Measurements from ENCODE around the gene TBRG1.

The TBRG1 gene

GRCh38 chr11:124674168-124674517 is 51.5 kb downstream of the TBRG1 start:
- TF ChIP-seq CTCF (IDR thresholded peaks at IDR 0.05; ENCODE audit: low read depth, low read length, missing control alignments) = no peak
- no peak for DNase-seq
- no peaks in the 10 kb centered on the region for H3K27me3 ChIP-seq (replicated peaks)
- peak overlapping the region; percentile 76 for H3K4me3 ChIP-seq (ENCODE audit: low read depth, low read length)
- no peaks in the 10 kb centered on the region for H3K36me3 ChIP-seq (replicated peaks)
- in situ Hi-C loops (cut with HindIII; ENCODE audit: low pct_ligation_motif_present, low sequenced_read_pairs) = no loop called here
- H3K27ac ChIP-seq = peak overlapping the region; percentile 79

GRCh38 chr11:124674571-124674970 is 51.9 kb downstream of the TBRG1 start:
- no peak for TF ChIP-seq CTCF (IDR thresholded peaks at IDR 0.05; ENCODE audit: low read depth, low read length, missing control alignments)
- Histone ChIP-seq H3K27me3 (replicated peaks) (no peaks in the 10 kb centered on the region), H3K4me3 (ENCODE audit: low read depth, low read length) (peak overlapping the region; percentile 76), H3K27ac (no peak overlapping the region), H3K36me3 (replicated peaks) (no peaks in the 10 kb centered on the region)
- in situ Hi-C loops (cut with HindIII; ENCODE audit: low pct_ligation_motif_present, low sequenced_read_pairs) = no loop called here
- no peak for DNase-seq

GRCh38 chr11:124676386-124676785 is 53.7 kb downstream of the TBRG1 start:
- Histone ChIP-seq H3K27ac (no peak overlapping the region), H3K4me3 (ENCODE audit: low read depth, low read length) (no peak overlapping the region), H3K27me3 (replicated peaks) (no peaks in the 10 kb centered on the region), H3K36me3 (replicated peaks) (no peaks in the 10 kb centered on the region)
- in situ Hi-C loops (cut with HindIII; ENCODE audit: low pct_ligation_motif_present, low sequenced_read_pairs) = no loop called here
- DNase-seq = peak; percentile 8
- no peak for TF ChIP-seq CTCF (IDR thresholded peaks at IDR 0.05; ENCODE audit: low read depth, low read length, missing control alignments)

GRCh38 chr11:124678416-124678815 is 55.8 kb downstream of the TBRG1 start:
- Histone ChIP-seq H3K27ac (no peak overlapping the region), H3K36me3 (replicated peaks) (no peaks in the 10 kb centered on the region), H3K4me3 (ENCODE audit: low read depth, low read length) (no peak overlapping the region), H3K27me3 (replicated peaks) (no peaks in the 10 kb centered on the region)
- no peak for DNase-seq
- TF ChIP-seq CTCF (IDR thresholded peaks at IDR 0.05; ENCODE audit: low read depth, low read length, missing control alignments) = no peak
- in situ Hi-C loops (cut with HindIII; ENCODE audit: low pct_ligation_motif_present, low sequenced_read_pairs) = no loop called here

- no peak for DNase-seq
- no peak overlapping the region for H3K27ac ChIP-seq
- H3K36me3 ChIP-seq (replicated peaks) = no peaks in the 10 kb centered on the region
- H3K4me3 ChIP-seq (ENCODE audit: low read depth, low read length) = no peak overlapping the region
- H3K27me3 ChIP-seq (replicated peaks) = no peaks in the 10 kb centered on the region
- TF ChIP-seq CTCF (IDR thresholded peaks at IDR 0.05; ENCODE audit: low read depth, low read length, missing control alignments) = no peak
- in situ Hi-C loops (cut with HindIII; ENCODE audit: low pct_ligation_motif_present, low sequenced_read_pairs) = no loop called here
These were observed 58.8 kb downstream of the TBRG1 start for GRCh38 chr11:124681421-124681820.

GRCh38 chr11:124682443-124682842 is 59.8 kb downstream of the TBRG1 start:
- no peak for DNase-seq
- H3K36me3 ChIP-seq (replicated peaks) = no peaks in the 10 kb centered on the region
- TF ChIP-seq CTCF (IDR thresholded peaks at IDR 0.05; ENCODE audit: low read depth, low read length, missing control alignments) = no peak
- H3K27me3 ChIP-seq (replicated peaks) = no peaks in the 10 kb centered on the region
- no peak overlapping the region for H3K27ac ChIP-seq
- no peak overlapping the region for H3K4me3 ChIP-seq (ENCODE audit: low read depth, low read length)
- in situ Hi-C loops (cut with HindIII; ENCODE audit: low pct_ligation_motif_present, low sequenced_read_pairs) = no loop called here

Measured in brain microvascular endothelial cell (primary cell).